Fibroblast of pulmonary artery (primary cell): Measurements from ENCODE around the gene ECD.
"Not testable (repeated sequence)": the region's sequence is repeated elsewhere in the genome, so short reads cannot be mapped to it uniquely, and the experiment has no call there.

ENCODE experiments used
- DNase-seq: peaks from one replicate; pipeline ENCODE4 v3.0.0-alpha.2; 2010; ENCODE audit warnings: low read depth
- H3K4me3 ChIP-seq: replicated peaks from 2 replicates; pipeline ENCODE4 v1.5.1; 2011; ENCODE audit warnings: low read depth, mild to moderate bottlenecking, control low read depth, low read length, moderate library complexity
- CTCF ChIP-seq: IDR thresholded peaks from 2 replicates; pipeline ENCODE4 v1.5.1; 2011; ENCODE audit warnings: mild to moderate bottlenecking, control low read depth, low read length, inconsistent platforms; ENCODE audit errors: missing control alignments

ECD gene

GRCh38 chr10:73119457-73119856, 48.4 kb downstream of the ECD start:
- no peak overlapping the region for H3K4me3 ChIP-seq
- no peak for DNase-seq
- TF ChIP-seq CTCF, result no peak

GRCh38 chr10:73117976-73118743, 49.6 kb downstream of the ECD start:
- DNase-seq, result peak; percentile 46
- no peak for TF ChIP-seq CTCF
- H3K4me3 ChIP-seq, result no peak overlapping the region

- no peak for TF ChIP-seq CTCF
- no peak overlapping the region for H3K4me3 ChIP-seq
- DNase-seq, result no peak
Measured at GRCh38 chr10:73116017-73116416, 51.8 kb downstream of the ECD start.

DNA sequence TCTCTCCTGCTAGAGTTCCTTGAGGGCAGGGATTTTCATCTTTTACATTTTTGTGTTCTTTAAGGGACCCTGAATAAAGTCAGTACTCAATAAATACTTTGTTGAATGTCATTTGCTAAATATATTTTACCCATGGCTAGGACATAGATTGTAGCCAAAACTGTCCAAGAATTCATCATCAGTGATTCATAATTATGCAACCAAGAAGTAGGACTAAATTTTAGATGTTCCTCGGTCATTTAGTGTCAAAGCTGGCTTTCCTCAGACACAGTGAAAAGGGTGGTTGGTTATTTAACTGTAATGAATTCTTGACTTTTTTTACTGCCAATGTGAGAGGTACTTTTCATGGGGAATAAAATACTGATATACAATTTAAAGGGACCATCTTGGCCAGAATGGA, 54.3 kb downstream of the ECD start:
- no peak for TF ChIP-seq CTCF
- DNase-seq, result peak; percentile 36
- H3K4me3 ChIP-seq, result no peak overlapping the region

DNA sequence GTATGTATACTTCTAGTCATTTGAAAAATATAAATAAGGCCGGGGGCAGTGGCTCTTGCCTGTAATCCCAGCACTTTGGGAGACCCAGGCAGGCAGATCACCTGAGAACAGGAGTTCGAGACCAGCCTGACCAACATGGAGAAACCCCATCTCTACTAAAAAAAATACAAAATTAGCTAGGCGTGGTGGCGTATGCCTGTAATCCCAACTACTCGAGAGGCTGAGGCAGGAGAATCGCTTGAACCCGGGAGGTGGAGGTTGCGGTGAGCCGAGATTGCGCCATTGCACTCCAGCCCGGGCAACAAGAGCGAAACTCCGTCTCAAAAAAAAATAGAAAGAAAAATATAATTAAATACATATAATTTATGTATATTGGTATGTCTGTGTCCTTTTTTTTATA, 55.8 kb downstream of the ECD start:
- not testable (repeated sequence) for DNase-seq, H3K4me3 ChIP-seq

GRCh38 chr10:73110345-73110849, 57.4 kb downstream of the ECD start, which contains the start of gene NUDT13:
TSS of gene NUDT13 (plus strand) at chr10:73110455. CDS start at chr10:73114366, 3,911 bp downstream.
- no peak for TF ChIP-seq CTCF
- DNase-seq, result peak; percentile 84
- H3K4me3 ChIP-seq, result peak within 1 kb of the TSS; percentile 73

DNA sequence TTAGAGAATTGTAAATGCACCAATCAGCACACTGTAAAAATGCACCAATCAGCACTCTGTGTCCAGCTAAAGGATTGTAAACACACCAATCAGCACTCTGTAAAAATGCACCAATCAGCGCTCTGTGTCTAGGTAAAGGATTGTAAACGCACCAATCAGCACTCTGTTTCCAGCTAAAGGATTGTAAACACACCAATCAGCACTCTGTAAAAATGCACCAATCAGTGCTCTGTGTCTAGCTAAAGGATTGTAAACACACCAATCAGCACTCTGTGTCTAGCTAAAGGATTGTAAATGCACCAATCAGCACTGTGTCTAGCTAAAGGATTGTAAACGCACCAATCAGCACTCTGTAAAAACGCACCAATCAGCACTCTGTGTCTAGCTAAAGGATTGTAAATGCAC, 58.6 kb downstream of the ECD start:
- not testable (repeated sequence) for H3K4me3 ChIP-seq, DNase-seq

GRCh38 chr10:73106301-73106700, 61.5 kb downstream of the ECD start:
- TF ChIP-seq CTCF, result no peak
- H3K4me3 ChIP-seq, result no peak overlapping the region
- DNase-seq, result no peak
